AG04450 (cell line): ENCODE measurements around the gene SEZ6. TPM values are rescaled to one million over a fixed set of nuclear protein-coding genes. Genes with fewer than 3 reads are reported as not detected.
A peak's percentile ranks its signal among the peaks of the same experiment; 100 is the strongest.

Source experiments
- CTCF ChIA-PET: fragments of 300-600, 350-600 bp; formaldehyde crosslinking; extraction: SDS; loops from one replicate; lab custom pipeline; 2022; ENCODE audit warnings: antibody characterized with exemption, inconsistent platforms; lab: Charles Lee
- POLR2A ChIA-PET: fragments of 350-600 bp; formaldehyde crosslinking; extraction: SDS; loops from one replicate; lab custom pipeline; 2021; ENCODE audit warnings: antibody characterized with exemption, inconsistent platforms; lab: Yijun Ruan, JAX
- DNase-seq: peaks from one replicate; pipeline ENCODE4 v3.0.0-alpha.2; 2011; ENCODE audit warnings: low read depth, low spot score
- H3K27ac ChIP-seq: one replicate; pipeline ENCODE4 v1.5.1; 2012; ENCODE audit warnings: low read depth, low read length, control low read depth
- H3K27me3 ChIP-seq: one replicate; pipeline ENCODE4 v1.6.0; 2012; ENCODE audit warnings: low read length; ENCODE audit not compliant: control insufficient read depth, insufficient read depth
- H3K4me3 ChIP-seq: 2 replicates; pipeline ENCODE4 v1.5.1; 2011; ENCODE audit warnings: mild to moderate bottlenecking, low read depth, low read length, control low read depth
- H3K9me3 ChIP-seq: 2 replicates; pipeline ENCODE4 v1.5.1; 2012; ENCODE audit warnings: low read length; ENCODE audit not compliant: control insufficient read depth, insufficient read depth
- polyA plus RNA-seq: library from polyadenylated mRNA; depleted of rRNA; stranded (reverse); fragments of >200 nt; gene quantifications from 2 replicates; pipeline ENCODE4 v1.2.3, GENCODE V29; 2011
- TF ChIP-seq, protein P1 (sequence below): IDR thresholded peaks from 2 replicates; pipeline ENCODE4 v1.5.1; 2011; ENCODE audit warnings: low read depth, low read length, control low read depth, inconsistent platforms

SEZ6 gene
- polyA plus RNA-seq, 1 experiment: not detected

DNA sequence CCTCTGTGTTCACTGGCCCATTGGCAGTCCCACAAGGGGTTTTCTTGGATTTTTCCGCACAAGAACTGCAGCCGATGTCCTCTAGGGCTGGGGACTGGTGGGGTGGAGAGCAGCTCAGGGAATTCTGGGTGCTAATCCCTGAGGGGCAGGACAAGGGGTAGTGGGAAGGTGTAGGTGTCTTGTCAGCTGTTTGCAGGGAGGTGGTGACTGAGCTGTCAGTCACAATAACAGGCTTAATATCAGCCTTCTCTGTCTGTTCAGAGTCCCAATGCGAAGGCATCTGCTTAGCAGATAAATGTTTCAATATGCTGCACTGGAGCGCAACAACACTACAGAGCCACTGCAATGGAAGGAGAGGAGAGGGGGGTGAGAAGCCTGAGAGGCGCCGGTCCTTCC is 92.9 kb downstream of the SEZ6 start:
- DNase-seq: no peak
- POLR2A ChIA-PET: no interaction called here

DNA sequence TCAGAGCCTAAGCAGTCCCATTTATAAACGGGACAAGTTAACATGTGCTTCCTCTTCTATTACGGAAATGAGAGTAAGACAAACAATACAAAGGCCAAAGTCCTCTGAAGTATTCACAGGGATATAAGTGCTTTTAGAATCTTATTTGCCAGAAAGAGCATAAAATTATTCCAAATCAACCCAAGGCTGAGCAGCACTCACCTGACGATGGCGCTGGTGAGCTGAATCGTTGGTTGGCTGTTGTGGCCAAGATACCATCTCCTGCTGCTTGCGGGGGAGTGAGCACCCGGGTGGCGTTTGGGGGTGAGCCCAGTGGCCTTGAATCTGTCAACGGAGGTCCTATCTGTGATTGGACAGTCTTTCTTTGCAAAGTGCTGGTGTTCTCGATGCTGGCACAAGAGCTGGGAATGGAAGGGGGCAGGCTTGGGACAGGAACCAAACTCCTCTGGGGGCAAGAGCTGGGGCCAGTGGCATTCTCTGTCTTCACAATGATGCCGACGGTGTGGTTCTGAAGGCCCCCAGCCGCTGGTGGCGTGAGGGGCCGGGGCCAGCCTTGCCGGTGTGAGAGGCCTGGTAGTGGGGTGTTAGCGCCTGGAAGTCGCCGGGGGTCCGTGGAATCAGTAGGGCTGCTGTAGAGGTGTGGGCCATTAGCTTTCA is 93.4 kb downstream of the SEZ6 start:
- Histone ChIP-seq H3K27ac (no peak overlapping the region), H3K4me3 (no peak overlapping the region), H3K27me3 (no peaks in the 10 kb centered on the region), H3K9me3 (no peaks in the 10 kb centered on the region)
- ChIA-PET POLR2A (no interaction called here), CTCF (interaction anchor here (1.5 kb wide), 1 partner anchor 162 kb away, joined by 4 read pairs; no protein-coding TSS in a partner anchor)
- DNase-seq: no peak
- TF ChIP-seq, protein P1, sequence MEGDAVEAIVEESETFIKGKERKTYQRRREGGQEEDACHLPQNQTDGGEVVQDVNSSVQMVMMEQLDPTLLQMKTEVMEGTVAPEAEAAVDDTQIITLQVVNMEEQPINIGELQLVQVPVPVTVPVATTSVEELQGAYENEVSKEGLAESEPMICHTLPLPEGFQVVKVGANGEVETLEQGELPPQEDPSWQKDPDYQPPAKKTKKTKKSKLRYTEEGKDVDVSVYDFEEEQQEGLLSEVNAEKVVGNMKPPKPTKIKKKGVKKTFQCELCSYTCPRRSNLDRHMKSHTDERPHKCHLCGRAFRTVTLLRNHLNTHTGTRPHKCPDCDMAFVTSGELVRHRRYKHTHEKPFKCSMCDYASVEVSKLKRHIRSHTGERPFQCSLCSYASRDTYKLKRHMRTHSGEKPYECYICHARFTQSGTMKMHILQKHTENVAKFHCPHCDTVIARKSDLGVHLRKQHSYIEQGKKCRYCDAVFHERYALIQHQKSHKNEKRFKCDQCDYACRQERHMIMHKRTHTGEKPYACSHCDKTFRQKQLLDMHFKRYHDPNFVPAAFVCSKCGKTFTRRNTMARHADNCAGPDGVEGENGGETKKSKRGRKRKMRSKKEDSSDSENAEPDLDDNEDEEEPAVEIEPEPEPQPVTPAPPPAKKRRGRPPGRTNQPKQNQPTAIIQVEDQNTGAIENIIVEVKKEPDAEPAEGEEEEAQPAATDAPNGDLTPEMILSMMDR: peak; percentile 30

More for the DNA sequence above, 92.9 kb downstream of the SEZ6 start:
- Histone ChIP-seq H3K27me3 (no peaks in the 10 kb centered on the region), H3K27ac (no peak overlapping the region), H3K9me3 (no peaks in the 10 kb centered on the region), H3K4me3 (no peak overlapping the region)
- CTCF ChIA-PET: interaction anchor here (0.7 kb wide), 1 partner anchor 191 kb away, joined by 3 read pairs; no protein-coding TSS in a partner anchor
- TF ChIP-seq, protein P1: no peak

GRCh38 chr17:28911411-28912045 is 94.3 kb downstream of the SEZ6 start:
- Histone ChIP-seq H3K4me3 (no peak overlapping the region), H3K9me3 (no peaks in the 10 kb centered on the region), H3K27ac (no peak overlapping the region), H3K27me3 (no peaks in the 10 kb centered on the region)
- CTCF ChIA-PET: interaction anchor here (1.4 to 4.2 kb wide), 3 partner anchors 9 to 162 kb away, joined by 4 to 33 read pairs (median 4); no protein-coding TSS in a partner anchor
- POLR2A ChIA-PET: no interaction called here
- TF ChIP-seq, protein P1: no peak
- DNase-seq: no peak

DNA sequence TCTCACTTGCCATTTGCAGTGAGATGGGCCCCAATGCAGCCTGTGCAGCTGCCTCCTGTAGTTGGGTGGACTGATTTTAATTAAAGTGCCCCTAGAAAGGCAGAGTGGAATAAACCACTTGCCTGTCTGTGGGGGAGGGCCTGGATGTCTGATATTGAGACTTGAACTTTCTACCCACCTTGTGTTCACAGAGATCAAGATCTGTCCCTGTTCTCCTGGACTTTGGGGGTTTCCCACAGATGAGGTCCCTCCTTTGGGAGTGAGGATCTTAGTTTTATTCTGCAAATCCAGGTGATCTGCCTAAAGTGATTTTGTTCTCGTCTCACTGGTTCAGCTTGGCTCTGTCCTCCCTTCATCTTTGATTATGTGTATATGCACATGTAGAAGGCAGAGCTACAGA is 95.3 kb downstream of the SEZ6 start:
- no peaks in the 10 kb centered on the region for H3K9me3 ChIP-seq
- TF ChIP-seq, protein P1: no peak
- no peak overlapping the region for H3K27ac ChIP-seq
- CTCF ChIA-PET: interaction anchor here (1.4 to 4.2 kb wide), 5 partner anchors 8 to 206 kb away, joined by 4 to 33 read pairs (median 5); no protein-coding TSS in a partner anchor
- no peak overlapping the region for H3K4me3 ChIP-seq
- no peaks in the 10 kb centered on the region for H3K27me3 ChIP-seq
- DNase-seq: no peak
- POLR2A ChIA-PET: no interaction called here

DNA sequence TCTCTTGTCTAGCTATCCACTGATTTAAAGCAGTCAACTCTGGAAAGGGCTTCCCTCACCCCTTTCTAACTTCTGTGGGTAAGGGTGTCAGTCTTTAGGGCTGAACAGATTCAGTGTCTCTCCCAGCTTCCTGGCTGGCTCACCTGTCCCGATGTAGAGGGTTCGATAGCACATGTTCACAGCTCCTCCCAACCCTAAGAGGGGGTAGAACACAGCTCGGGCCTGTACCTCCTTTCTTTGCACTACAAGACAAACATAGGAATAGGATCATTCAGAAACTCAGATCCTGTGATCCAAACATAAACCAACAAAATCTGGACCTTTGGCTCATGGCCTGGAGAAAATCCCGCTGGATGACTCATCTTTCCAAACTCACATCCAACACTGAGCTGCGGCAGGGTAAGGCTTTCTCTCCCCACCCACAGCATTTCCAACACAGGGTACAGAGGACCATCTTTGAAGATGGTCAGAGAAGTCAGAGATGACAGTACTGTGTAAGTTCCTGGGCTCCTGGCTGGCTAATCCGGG is 97.1 kb downstream of the SEZ6 start:
- Histone ChIP-seq H3K27ac (peak overlapping the region; percentile 84), H3K9me3 (no peaks in the 10 kb centered on the region), H3K4me3 (no peak overlapping the region), H3K27me3 (no peaks in the 10 kb centered on the region)
- TF ChIP-seq, protein P1: no peak
- peak; percentile 68 for DNase-seq
- CTCF ChIA-PET: interaction anchor here (0.5 to 4.5 kb wide), 8 partner anchors 9 to 208 kb away, joined by 3 to 33 read pairs (median 6); partner anchors contain the start of gene TLCD1
- POLR2A ChIA-PET: interaction anchor here (0.6 to 3.0 kb wide), 3 partner anchors 16 to 189 kb away, joined by 3 to 18 read pairs (median 6); partner anchors contain the start of gene RPL23A
